Astrocyte (in vitro differentiated cells and primary cell): Measurements from ENCODE around the gene PPP1CC. TPM values are rescaled to one million over a fixed set of nuclear protein-coding genes. Genes with fewer than 3 reads are reported as not detected.
"Not testable (repeated sequence)": the region's sequence is repeated elsewhere in the genome, so short reads cannot be mapped to it uniquely, and the experiment has no call there.

Experiments used
- DNase-seq: peaks from one replicate; pipeline ENCODE4 v3.0.0-alpha.2; 2010; ENCODE audit warnings: low read depth
- FAIRE-seq: peaks from 2 replicates; lab custom pipeline; 2011; peaks lifted over from hg19 to GRCh38; lab: Jason Lieb, UNC
- H2AFZ ChIP-seq: 2 replicates; pipeline ENCODE4 v1.6.0; 2012; ENCODE audit warnings: low read depth, low read length, inconsistent platforms
- H3K27ac ChIP-seq: 2 replicates; pipeline ENCODE4 v1.5.1; 2011; ENCODE audit warnings: low read depth, low read length, inconsistent platforms
- H3K27me3 ChIP-seq: 2 replicates; pipeline ENCODE4 v1.6.0; 2011; ENCODE audit warnings: low read length, inconsistent platforms; ENCODE audit not compliant: insufficient read depth
- H3K36me3 ChIP-seq: 2 replicates; pipeline ENCODE4 v1.5.1; 2011; ENCODE audit warnings: low read length, inconsistent platforms; ENCODE audit not compliant: insufficient read depth
- H3K4me1 ChIP-seq: 2 replicates; pipeline ENCODE4 v1.5.1; 2011; ENCODE audit warnings: low read length, inconsistent platforms; ENCODE audit not compliant: insufficient read depth
- H3K4me2 ChIP-seq: 2 replicates; pipeline ENCODE4 v1.6.0; 2012; ENCODE audit warnings: low read length, inconsistent platforms
- H3K4me3 ChIP-seq: 2 replicates; pipeline ENCODE4 v1.5.1; 2011; ENCODE audit warnings: low read depth, mild to moderate bottlenecking, low read length, inconsistent platforms; ENCODE audit not compliant: insufficient read depth
- H3K79me2 ChIP-seq: 2 replicates; pipeline ENCODE4 v1.6.0; 2012; ENCODE audit warnings: mild to moderate bottlenecking, low read length, inconsistent platforms; ENCODE audit not compliant: insufficient read depth
- H3K9ac ChIP-seq: 2 replicates; pipeline ENCODE4 v1.6.0; 2012; ENCODE audit warnings: mild to moderate bottlenecking, low read length, inconsistent platforms
- H3K9me3 ChIP-seq: 2 replicates; pipeline ENCODE4 v1.5.1; 2012; ENCODE audit warnings: low read depth, mild to moderate bottlenecking, low read length, inconsistent platforms; ENCODE audit not compliant: insufficient read depth
- H4K20me1 ChIP-seq: 2 replicates; pipeline ENCODE4 v1.6.0; 2012; ENCODE audit warnings: low read length, inconsistent platforms; ENCODE audit not compliant: insufficient read depth
- H3K27ac Mint-ChIP-seq: one replicate; pipeline ENCODE4 v1.8.0; 2021; ENCODE audit warnings: mild to moderate bottlenecking, mixed read lengths; ENCODE audit not compliant: unreplicated experiment
- H3K27me3 Mint-ChIP-seq: one replicate; pipeline ENCODE4 v1.8.0; 2021; ENCODE audit warnings: low read depth, mixed read lengths; ENCODE audit not compliant: unreplicated experiment
- H3K36me3 Mint-ChIP-seq: one replicate; pipeline ENCODE4 v1.8.0; 2021; ENCODE audit warnings: low read depth, mixed read lengths; ENCODE audit not compliant: unreplicated experiment
- H3K4me1 Mint-ChIP-seq: one replicate; pipeline ENCODE4 v1.8.0; 2021; ENCODE audit warnings: low read depth, mixed read lengths; ENCODE audit not compliant: unreplicated experiment
- H3K4me3 Mint-ChIP-seq: one replicate; pipeline ENCODE4 v1.8.0; 2021; ENCODE audit warnings: mild to moderate bottlenecking, moderate library complexity, mixed read lengths; ENCODE audit not compliant: unreplicated experiment
- H3K9me3 Mint-ChIP-seq: one replicate; pipeline ENCODE4 v1.8.0; 2021; ENCODE audit warnings: mild to moderate bottlenecking, mixed read lengths; ENCODE audit not compliant: unreplicated experiment
- CTCF ChIP-seq: IDR thresholded peaks from 2 replicates; pipeline ENCODE4 v1.5.1; 2011; ENCODE audit warnings: low read depth, mild to moderate bottlenecking, inconsistent platforms, low read length, moderate library complexity; ENCODE audit not compliant: insufficient read depth
- EZH2 ChIP-seq: IDR thresholded peaks from 2 replicates; pipeline ENCODE4 v1.6.1; 2012; ENCODE audit warnings: mild to moderate bottlenecking, low read length, inconsistent platforms; ENCODE audit not compliant: insufficient read depth
- total RNA-seq: library from RNA; stranded (reverse); gene quantifications from 2 replicates; pipeline ENCODE4 v1.2.1, GENCODE V29; 2021

PPP1CC gene
- total RNA-seq, 1 donor from 2014 or later = 107 TPM

- peaks cover 29% of the 10 kb centered on the region for H3K4me1 Mint-ChIP-seq
- H3K27ac Mint-ChIP-seq = no peak overlapping the region
- TF ChIP-seq EZH2 = no peak
- TF ChIP-seq CTCF = no peak
- H2AFZ ChIP-seq = no peak overlapping the region
- no peak overlapping the region for H3K27ac ChIP-seq
- DNase-seq = no peak
- H3K4me2 ChIP-seq = peak overlapping the region; percentile 39
- H3K9ac ChIP-seq = no peak overlapping the region
- H3K79me2 ChIP-seq = peaks cover 100% of the 10 kb centered on the region
- H3K27me3 Mint-ChIP-seq = no peaks in the 10 kb centered on the region
- H3K9me3 Mint-ChIP-seq = no peaks in the 10 kb centered on the region
- H3K27me3 ChIP-seq = no peaks in the 10 kb centered on the region
- no peaks in the 10 kb centered on the region for H3K9me3 ChIP-seq
- FAIRE-seq = no peak
- H3K36me3 Mint-ChIP-seq = peaks cover 8% of the 10 kb centered on the region
- peaks cover 95% of the 10 kb centered on the region for H4K20me1 ChIP-seq
- no peak overlapping the region for H3K4me3 ChIP-seq
- no peaks in the 10 kb centered on the region for H3K36me3 ChIP-seq
- peaks cover 15% of the 10 kb centered on the region for H3K4me1 ChIP-seq
- no peak overlapping the region for H3K4me3 Mint-ChIP-seq
Observed at GRCh38 chr12:110737532-110737931, 5.2 kb downstream of the PPP1CC start.

GRCh38 chr12:110737016-110737415 is 5.7 kb downstream of the PPP1CC start:
- H3K27me3 ChIP-seq, H2AFZ ChIP-seq, H3K9me3 Mint-ChIP-seq, H3K4me3 ChIP-seq, H3K36me3 Mint-ChIP-seq, H3K36me3 ChIP-seq, H3K27me3 Mint-ChIP-seq, FAIRE-seq, H3K27ac Mint-ChIP-seq, H3K27ac ChIP-seq, H3K9ac ChIP-seq, H3K4me3 Mint-ChIP-seq, H3K9me3 ChIP-seq: not testable (repeated sequence)
- H3K4me1 Mint-ChIP-seq = peaks cover 31% of the 10 kb centered on the region
- H3K4me2 ChIP-seq = peak overlapping the region; percentile 39
- peaks cover 98% of the 10 kb centered on the region for H4K20me1 ChIP-seq
- peak; percentile 56 for DNase-seq
- H3K79me2 ChIP-seq = peaks cover 100% of the 10 kb centered on the region
- peaks cover 15% of the 10 kb centered on the region for H3K4me1 ChIP-seq

DNA sequence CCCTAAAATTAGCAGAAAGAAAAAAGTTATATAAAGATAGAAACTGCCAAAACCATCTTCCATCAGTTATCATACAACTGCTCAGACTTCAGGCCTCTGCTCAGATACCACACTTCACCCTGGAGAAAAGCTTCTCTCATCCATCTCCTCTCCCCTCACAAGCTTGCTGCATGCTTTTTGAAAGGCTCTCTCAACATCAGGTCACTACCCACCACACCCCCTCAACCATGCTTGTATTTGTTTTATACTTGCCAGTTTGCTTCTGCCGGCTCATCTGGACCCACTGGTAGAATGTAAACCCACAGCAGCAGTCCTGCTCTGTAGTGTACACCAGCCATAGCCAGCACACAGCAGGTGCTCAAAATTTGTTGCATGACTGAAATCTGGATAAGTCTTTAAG is 8.8 kb downstream of the PPP1CC start:
- no peaks in the 10 kb centered on the region for H3K27me3 ChIP-seq
- FAIRE-seq = no peak
- Mint-ChIP-seq H3K4me3 (no peak overlapping the region), H3K27me3 (no peaks in the 10 kb centered on the region), H3K9me3 (no peaks in the 10 kb centered on the region), H3K4me1 (peaks cover 29% of the 10 kb centered on the region), H3K27ac (peak overlapping the region; percentile 11), H3K36me3 (peaks cover 12% of the 10 kb centered on the region)
- no peak overlapping the region for H3K4me3 ChIP-seq
- H3K27ac ChIP-seq = no peak overlapping the region
- no peak for TF ChIP-seq CTCF
- TF ChIP-seq EZH2 = no peak
- no peaks in the 10 kb centered on the region for H3K9me3 ChIP-seq
- H3K4me1 ChIP-seq = peaks cover 5% of the 10 kb centered on the region
- H3K36me3 ChIP-seq = peaks cover 20% of the 10 kb centered on the region
- no peak for DNase-seq
- H3K79me2 ChIP-seq = peaks cover 96% of the 10 kb centered on the region
- H3K4me2 ChIP-seq = no peak overlapping the region
- H4K20me1 ChIP-seq = peaks cover 89% of the 10 kb centered on the region
- H3K9ac ChIP-seq = no peak overlapping the region
- no peak overlapping the region for H2AFZ ChIP-seq
